Ovary (tissue), 3 donors: ENCODE data around the gene RPS15.

Source experiments
- POLR2A ChIP-seq: fragments of 450-650 bp; IDR thresholded peaks from one replicate; pipeline ENCODE4 v1.6.1; 2017; ENCODE audit warnings: antibody characterized with exemption, mild to moderate bottlenecking, moderate library complexity
- TF ChIP-seq, protein P1 (sequence below), 3 donors: fragments of 450-650 bp in 2 of 3; fragments of 200-600 bp in 1 of 3; IDR thresholded peaks; one replicate each; pipeline versions ENCODE4 v1.5.1 to v1.8.0; 2016 to 2022; ENCODE audit warnings: antibody characterized with exemption in 3 of 3, mild to moderate bottlenecking in 1 of 3
- donor health status: DM: no; HTN: no; CAD: no.

DNA sequence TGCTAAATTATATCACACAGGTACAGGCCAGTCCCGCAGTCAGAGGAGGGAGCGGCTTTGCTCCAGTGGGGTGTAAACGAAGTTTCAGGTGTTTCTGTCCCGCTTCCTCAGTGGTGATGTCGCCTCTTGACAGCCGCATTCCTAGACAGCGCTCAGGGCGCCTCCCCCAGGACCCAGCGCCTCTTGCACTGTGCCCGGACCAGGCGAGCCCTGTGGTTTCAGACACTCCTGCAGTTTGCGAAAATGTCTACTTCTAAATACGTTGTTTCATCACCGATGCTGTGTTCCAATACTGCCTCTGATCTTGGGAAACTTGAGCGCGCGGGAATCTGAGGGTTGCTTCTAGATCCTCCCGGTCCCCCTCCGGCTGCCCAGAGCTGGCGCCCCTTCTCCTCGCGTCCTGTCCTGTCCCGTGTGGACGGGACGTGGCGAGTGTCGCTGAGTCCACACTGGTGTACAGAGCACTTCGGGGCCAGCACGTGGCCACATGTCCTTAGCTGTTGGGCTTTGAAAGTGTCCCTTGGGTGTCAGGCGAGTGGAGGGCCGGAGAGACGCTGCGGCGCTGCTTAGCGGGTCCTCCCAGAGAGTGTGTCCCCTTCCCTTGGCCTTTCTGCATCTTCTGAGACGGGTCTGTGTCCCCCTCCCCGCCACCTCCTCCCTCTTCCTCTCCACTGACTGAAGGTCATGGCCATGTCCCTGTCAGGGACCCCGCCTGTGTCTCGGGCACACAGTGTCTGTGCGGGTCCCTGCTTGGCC, 14.6 kb upstream of the RPS15 start:
- TF ChIP-seq, protein P1, sequence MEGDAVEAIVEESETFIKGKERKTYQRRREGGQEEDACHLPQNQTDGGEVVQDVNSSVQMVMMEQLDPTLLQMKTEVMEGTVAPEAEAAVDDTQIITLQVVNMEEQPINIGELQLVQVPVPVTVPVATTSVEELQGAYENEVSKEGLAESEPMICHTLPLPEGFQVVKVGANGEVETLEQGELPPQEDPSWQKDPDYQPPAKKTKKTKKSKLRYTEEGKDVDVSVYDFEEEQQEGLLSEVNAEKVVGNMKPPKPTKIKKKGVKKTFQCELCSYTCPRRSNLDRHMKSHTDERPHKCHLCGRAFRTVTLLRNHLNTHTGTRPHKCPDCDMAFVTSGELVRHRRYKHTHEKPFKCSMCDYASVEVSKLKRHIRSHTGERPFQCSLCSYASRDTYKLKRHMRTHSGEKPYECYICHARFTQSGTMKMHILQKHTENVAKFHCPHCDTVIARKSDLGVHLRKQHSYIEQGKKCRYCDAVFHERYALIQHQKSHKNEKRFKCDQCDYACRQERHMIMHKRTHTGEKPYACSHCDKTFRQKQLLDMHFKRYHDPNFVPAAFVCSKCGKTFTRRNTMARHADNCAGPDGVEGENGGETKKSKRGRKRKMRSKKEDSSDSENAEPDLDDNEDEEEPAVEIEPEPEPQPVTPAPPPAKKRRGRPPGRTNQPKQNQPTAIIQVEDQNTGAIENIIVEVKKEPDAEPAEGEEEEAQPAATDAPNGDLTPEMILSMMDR (IDR thresholded peaks at IDR 0.05), result no peak
- TF ChIP-seq POLR2A, result no peak
